GM21619 (cell line): ENCODE results near the gene RBBP4.

Experiments
- ATAC-seq: cut with Tn5 transposase; IDR thresholded peaks from one replicate; pipeline ENCODE4 v1.9.1; 2021; ENCODE audit not compliant: unreplicated experiment

The RBBP4 gene

GRCh38 chr1:32717503-32717902 is 66.5 kb downstream of the RBBP4 start:
- no peak for ATAC-seq

- ATAC-seq = no peak
These were observed 67.0 kb downstream of the RBBP4 start for GRCh38 chr1:32718036-32718435.

GRCh38 chr1:32718527-32718926 is 67.5 kb downstream of the RBBP4 start:
- no peak for ATAC-seq

- ATAC-seq = no peak
These were observed 68.8 kb downstream of the RBBP4 start for GRCh38 chr1:32719681-32720275.

GRCh38 chr1:32724678-32725614 is 73.9 kb downstream of the RBBP4 start:
- ATAC-seq = no peak

GRCh38 chr1:32725615-32725982 is 74.6 kb downstream of the RBBP4 start:
- no peak for ATAC-seq

- no peak for ATAC-seq
These were observed 76.9 kb downstream of the RBBP4 start for GRCh38 chr1:32727876-32728275.

- no peak for ATAC-seq
These were observed 77.5 kb downstream of the RBBP4 start for GRCh38 chr1:32728413-32729077.

GRCh38 chr1:32729254-32730046 is 78.4 kb downstream of the RBBP4 start:
- ATAC-seq = no peak

- ATAC-seq = no peak
These were observed 82.7 kb downstream of the RBBP4 start for GRCh38 chr1:32733582-32734321.
